ENCODE results near the gene SLC2A11.

GRCh38 chr22:23925020-23925606 is 67.4 kb downstream of the SLC2A11 start:
- no peak for TF ChIP-seq CTCF (IDR thresholded peaks at IDR 0.05)
- TF ChIP-seq POLR2A (IDR thresholded peaks at IDR 0.05) = no peak

Measured in body of pancreas (tissue), 4 donors.